Inferior parietal cortex (tissue), 1 donor: ENCODE measurements around the gene TMEM150B.
"Not testable (repeated sequence)": the region's sequence is repeated elsewhere in the genome, so short reads cannot be mapped to it uniquely, and the experiment has no call there.

Experiments
- DNase-seq: peaks from one replicate; pipeline ENCODE4 v3.0.0-alpha.2; 2016; ENCODE audit errors: extremely low spot score

The TMEM150B gene

GRCh38 chr19:55339105-55339888, 14.2 kb upstream of the TMEM150B start, which contains the start of gene KMT5C:
KMT5C (plus strand) TSS chr19:55339876; CDS start chr19:55341937, 2,061 bp downstream.
- peak; percentile 100 for DNase-seq

GRCh38 chr19:55336101-55336500, 11.0 kb upstream of the TMEM150B start:
- DNase-seq, result no peak

- DNase-seq, result no peak
These were observed 8.7 kb upstream of the TMEM150B start for GRCh38 chr19:55333870-55334269.

- DNase-seq, result not testable (repeated sequence)
These were observed 4.7 kb upstream of the TMEM150B start for GRCh38 chr19:55329791-55330190.

GRCh38 chr19:55328774-55329318, 3.7 kb upstream of the TMEM150B start:
- not testable (repeated sequence) for DNase-seq

- DNase-seq, result no peak
These were observed 479 bp downstream of the TMEM150B start for GRCh38 chr19:55324662-55325061.

GRCh38 chr19:55322204-55322885, 2.8 kb downstream of the TMEM150B start:
- DNase-seq, result no peak

- DNase-seq, result no peak
These were observed 3.5 kb downstream of the TMEM150B start for GRCh38 chr19:55321466-55322137.

GRCh38 chr19:55320844-55321419, 4.2 kb downstream of the TMEM150B start:
- no peak for DNase-seq

GRCh38 chr19:55319785-55320184, 5.4 kb downstream of the TMEM150B start:
- DNase-seq, result no peak

GRCh38 chr19:55316646-55317045, 8.5 kb downstream of the TMEM150B start:
- DNase-seq, result no peak

- no peak for DNase-seq
These were observed 9.1 kb downstream of the TMEM150B start for GRCh38 chr19:55315956-55316525.

- DNase-seq, result no peak
These were observed 10.7 kb downstream of the TMEM150B start for GRCh38 chr19:55314396-55314795.

GRCh38 chr19:55312621-55313512, 12.3 kb downstream of the TMEM150B start:
- no peak for DNase-seq

- DNase-seq, result no peak
These were observed 13.3 kb downstream of the TMEM150B start for GRCh38 chr19:55311797-55312196.

- no peak for DNase-seq
These were observed 13.7 kb downstream of the TMEM150B start for GRCh38 chr19:55311397-55311796.

- no peak for DNase-seq
These were observed 14.6 kb downstream of the TMEM150B start for GRCh38 chr19:55310498-55310897.

- no peak for DNase-seq
These were observed 15.7 kb downstream of the TMEM150B start for GRCh38 chr19:55309448-55309847.

GRCh38 chr19:55308281-55308680, 16.9 kb downstream of the TMEM150B start:
- no peak for DNase-seq

- DNase-seq, result no peak
These were observed 18.4 kb downstream of the TMEM150B start for GRCh38 chr19:55306712-55307111.
